Body of pancreas (tissue), 4 donors: ENCODE measurements around the gene NELFCD. TPM values are rescaled to one million over a fixed set of nuclear protein-coding genes. Genes with fewer than 3 reads are reported as not detected.
A peak's percentile ranks its signal among the peaks of the same experiment; 100 is the strongest.
"Not testable (repeated sequence)": the region's sequence is repeated elsewhere in the genome, so short reads cannot be mapped to it uniquely, and the experiment has no call there.

Experiments used
- ATAC-seq: fragments of 150-250 bp; one replicate; pipeline ENCODE4 v1.9.1; 2016
- DNase-seq, 4 donors: peaks; one replicate each; pipeline ENCODE4 v3.0.0-alpha.2; 2019
- H3K27ac ChIP-seq, 4 donors: fragments of 200-600 bp; sonication (generic); 1 replicate in 3 of 4; 2 replicates in 1 of 4; pipeline versions ENCODE4 v1.5.1 to v1.6.1; 2016 to 2019; ENCODE audit warnings: mild to moderate bottlenecking in 1 of 4, mixed read lengths in 1 of 4, moderate library complexity in 1 of 4
- H3K27me3 ChIP-seq, 2 donors: fragments of 200-600 bp; sonication (generic); one replicate each; pipeline ENCODE4 v1.6.0; 2016; ENCODE audit warnings: mild to moderate bottlenecking in 1 of 2
- H3K36me3 ChIP-seq, 2 donors: fragments of 200-600 bp; sonication (generic); replicated peaks in 1 of 2; 2 replicates each; pipeline ENCODE4 v1.5.1; 2016; ENCODE audit warnings: low read depth in 2 of 2; ENCODE audit not compliant: insufficient read depth in 1 of 2
- H3K4me1 ChIP-seq: fragments of 200-600 bp; sonication (generic); one replicate; pipeline ENCODE4 v1.6.0; 2016
- H3K4me3 ChIP-seq, 2 donors: fragments of 200-600 bp; sonication (generic); 1 replicate in 1 of 2; 2 replicates in 1 of 2; pipeline ENCODE4 v1.5.1; 2016 to 2019
- H3K9me3 ChIP-seq, 3 donors: fragments of 200-600 bp; sonication (generic); 1 replicate in 2 of 3; 2 replicates in 1 of 3; pipeline ENCODE4 v1.5.1; 2016
- POLR2A ChIP-seq, 3 donors: fragments of 450-650 bp; IDR thresholded peaks; one replicate each; pipeline ENCODE4 v1.6.1; 2016; ENCODE audit warnings: antibody characterized with exemption in 3 of 3, mild to moderate bottlenecking in 2 of 3
- WGBS, 2 donors: methylation state at CpG; one replicate each; pipeline ENCODE4 v1.1.5; 2017; 5-methylcytosine and 5-hydroxymethylcytosine counted together
- intact Hi-C: fragments of 100-400 bp; cut with DNase I; formaldehyde crosslinking; loops from one replicate; pipeline ENCODE4 v1.15.1; 2023
- total RNA-seq, 2 donors: library from RNA; depleted of rRNA; stranded (reverse); fragments of >200 nt; gene quantifications; one replicate each; pipeline ENCODE4 v1.1.0, GENCODE V29; 2016
- TF ChIP-seq, protein P1 (sequence below), 7 experiments: fragments of 450-650 bp in 4 of 7; fragments of 200-600 bp in 3 of 7; sonication (generic) in 3 of 7; IDR thresholded peaks; one replicate each; pipeline ENCODE4 v1.5.1; 2016 to 2019; ENCODE audit warnings: antibody characterized with exemption in 7 of 7

The NELFCD gene
- total RNA-seq, 2 donors from 2014 or later: 35.9 to 45.9 TPM

DNA sequence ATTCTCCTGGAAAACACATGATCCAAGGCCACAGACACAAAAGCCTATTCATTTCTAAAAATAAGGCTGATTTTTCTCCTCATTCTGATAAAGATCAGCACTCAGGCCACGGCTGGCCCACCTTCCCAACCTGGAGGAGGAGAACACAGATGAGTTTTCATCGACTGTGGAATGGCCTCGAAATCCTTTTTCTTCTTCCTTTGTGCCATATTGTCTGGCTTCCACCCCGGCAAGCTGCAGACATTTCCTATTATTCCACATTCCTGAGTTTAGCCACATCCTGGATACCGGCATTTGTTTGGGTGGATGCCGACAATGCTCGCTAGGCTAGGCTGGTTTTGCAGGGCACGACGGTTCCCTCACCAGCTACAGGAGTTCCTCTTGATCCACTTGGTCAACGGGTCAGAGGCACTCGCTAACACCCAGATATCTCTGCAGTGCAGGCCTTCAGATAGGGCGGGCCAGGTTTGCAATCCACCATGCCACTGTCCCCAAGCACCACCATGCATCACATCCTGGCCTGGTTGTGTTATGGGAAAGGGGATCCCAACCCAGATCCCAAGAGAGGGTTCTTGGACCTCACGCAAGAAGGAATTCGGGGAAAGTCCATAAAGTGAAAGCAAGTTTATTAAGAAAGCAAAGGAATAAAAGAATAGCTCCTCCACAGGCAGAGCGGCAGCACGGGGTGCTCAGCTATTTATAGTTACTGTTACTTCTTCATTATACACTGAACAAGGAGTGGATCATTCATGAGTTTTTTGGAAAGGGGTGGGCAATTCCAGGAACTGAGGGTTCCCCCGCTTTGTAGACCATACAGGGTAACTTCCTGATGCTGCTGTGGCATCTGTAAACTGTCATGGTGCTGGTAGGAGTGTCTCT lies 30.2 kb downstream of the NELFCD start:
- H3K4me3 ChIP-seq: no peak overlapping the region
- H3K4me1 ChIP-seq: peaks cover 20% of the 10 kb centered on the region
- TF ChIP-seq, protein P1, sequence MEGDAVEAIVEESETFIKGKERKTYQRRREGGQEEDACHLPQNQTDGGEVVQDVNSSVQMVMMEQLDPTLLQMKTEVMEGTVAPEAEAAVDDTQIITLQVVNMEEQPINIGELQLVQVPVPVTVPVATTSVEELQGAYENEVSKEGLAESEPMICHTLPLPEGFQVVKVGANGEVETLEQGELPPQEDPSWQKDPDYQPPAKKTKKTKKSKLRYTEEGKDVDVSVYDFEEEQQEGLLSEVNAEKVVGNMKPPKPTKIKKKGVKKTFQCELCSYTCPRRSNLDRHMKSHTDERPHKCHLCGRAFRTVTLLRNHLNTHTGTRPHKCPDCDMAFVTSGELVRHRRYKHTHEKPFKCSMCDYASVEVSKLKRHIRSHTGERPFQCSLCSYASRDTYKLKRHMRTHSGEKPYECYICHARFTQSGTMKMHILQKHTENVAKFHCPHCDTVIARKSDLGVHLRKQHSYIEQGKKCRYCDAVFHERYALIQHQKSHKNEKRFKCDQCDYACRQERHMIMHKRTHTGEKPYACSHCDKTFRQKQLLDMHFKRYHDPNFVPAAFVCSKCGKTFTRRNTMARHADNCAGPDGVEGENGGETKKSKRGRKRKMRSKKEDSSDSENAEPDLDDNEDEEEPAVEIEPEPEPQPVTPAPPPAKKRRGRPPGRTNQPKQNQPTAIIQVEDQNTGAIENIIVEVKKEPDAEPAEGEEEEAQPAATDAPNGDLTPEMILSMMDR (IDR thresholded peaks at IDR 0.05): no peak
- TF ChIP-seq POLR2A (IDR thresholded peaks at IDR 0.05): no peak
- intact Hi-C loops: no loop called here
- no peaks in the 10 kb centered on the region for H3K9me3 ChIP-seq
- DNase-seq (no peak), ATAC-seq (no peak)
- WGBS, 2 donors: 51 to 55% methylated on average over 13 to 17 of the region's 17 CpGs
- H3K27me3 ChIP-seq: no peaks in the 10 kb centered on the region
- H3K27ac ChIP-seq: peak overlapping the region in 2 of 4 donors; percentile 21 to 35
- no peaks in the 10 kb centered on the region for H3K36me3 ChIP-seq

DNA sequence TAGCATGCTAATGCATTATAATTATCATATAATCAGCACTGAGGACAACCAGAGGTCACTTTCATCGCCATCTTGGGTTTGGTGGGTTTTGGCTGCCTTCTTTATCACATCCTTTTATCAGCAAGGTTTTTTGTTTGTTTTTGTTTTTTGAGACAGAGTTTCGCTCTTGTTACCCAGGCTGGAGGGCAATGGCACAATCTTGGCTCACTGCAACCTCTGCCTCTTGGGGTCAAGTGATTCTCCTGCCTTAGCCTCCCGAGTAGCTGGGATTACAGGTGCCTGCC lies 30.8 kb downstream of the NELFCD start:
- H3K27me3 ChIP-seq, H3K36me3 ChIP-seq, H3K27ac ChIP-seq, intact Hi-C loops, H3K9me3 ChIP-seq, H3K4me3 ChIP-seq, ATAC-seq, DNase-seq: not testable (repeated sequence)
- WGBS, 2 donors: 90 to 95% methylated on average over 3 of the region's 3 CpGs
- H3K4me1 ChIP-seq: peaks cover 16% of the 10 kb centered on the region

DNA sequence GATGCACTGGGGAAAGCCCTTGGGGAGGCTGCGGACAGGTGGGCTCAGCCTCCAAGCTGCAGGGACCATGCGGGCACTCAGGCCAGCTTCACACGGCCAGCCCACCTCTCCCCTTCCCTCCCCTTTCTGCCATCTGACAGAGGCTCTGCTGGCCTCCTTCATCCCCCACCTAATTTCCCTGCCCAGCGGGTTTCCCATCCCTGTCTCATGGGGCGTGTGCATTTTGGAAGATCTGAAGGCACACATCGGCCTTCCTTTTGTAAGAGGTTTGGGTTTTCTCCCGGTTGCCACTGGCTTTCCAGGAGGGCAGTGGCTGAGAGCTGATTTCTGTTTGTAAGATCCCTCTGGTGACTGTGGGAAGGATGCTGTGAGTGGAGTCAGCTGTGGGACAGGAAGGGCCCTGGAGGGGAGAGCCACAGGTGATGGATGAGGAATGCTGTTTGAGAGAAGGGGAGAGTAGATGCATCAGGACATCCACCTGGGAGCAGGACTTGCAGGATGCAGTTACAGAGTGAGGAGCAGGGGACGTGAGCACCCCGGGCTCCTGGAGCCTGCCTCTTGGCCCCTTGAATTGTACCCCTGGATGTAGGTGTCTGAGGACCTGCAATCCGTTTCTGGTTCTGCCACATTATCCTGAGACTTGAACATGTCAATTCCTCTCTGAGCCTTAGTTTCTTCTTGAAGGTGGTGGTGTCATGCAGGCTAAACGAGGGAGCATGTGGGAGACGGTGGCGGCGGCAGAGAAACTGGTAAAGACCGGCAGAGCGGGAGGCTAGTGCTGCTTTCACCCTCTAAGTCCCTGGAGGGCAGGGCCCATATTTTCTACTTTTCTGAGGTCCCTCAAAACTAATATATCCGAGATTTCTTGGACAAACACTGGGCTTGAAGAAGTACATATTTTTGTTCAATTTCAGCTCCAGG lies 32.2 kb downstream of the NELFCD start:
- TF ChIP-seq POLR2A (IDR thresholded peaks at IDR 0.05): no peak
- Histone ChIP-seq H3K27me3 (no peaks in the 10 kb centered on the region), H3K36me3 (no peaks in the 10 kb centered on the region), H3K4me1 (peaks cover 11% of the 10 kb centered on the region), H3K4me3 (no peak overlapping the region), H3K27ac (no peak overlapping the region), H3K9me3 (no peaks in the 10 kb centered on the region)
- no peak for DNase-seq
- ATAC-seq: no peak
- intact Hi-C loops: no loop called here
- 80 to 83% methylated on average over 15 to 17 of the region's 17 CpGs for WGBS, 2 donors

DNA sequence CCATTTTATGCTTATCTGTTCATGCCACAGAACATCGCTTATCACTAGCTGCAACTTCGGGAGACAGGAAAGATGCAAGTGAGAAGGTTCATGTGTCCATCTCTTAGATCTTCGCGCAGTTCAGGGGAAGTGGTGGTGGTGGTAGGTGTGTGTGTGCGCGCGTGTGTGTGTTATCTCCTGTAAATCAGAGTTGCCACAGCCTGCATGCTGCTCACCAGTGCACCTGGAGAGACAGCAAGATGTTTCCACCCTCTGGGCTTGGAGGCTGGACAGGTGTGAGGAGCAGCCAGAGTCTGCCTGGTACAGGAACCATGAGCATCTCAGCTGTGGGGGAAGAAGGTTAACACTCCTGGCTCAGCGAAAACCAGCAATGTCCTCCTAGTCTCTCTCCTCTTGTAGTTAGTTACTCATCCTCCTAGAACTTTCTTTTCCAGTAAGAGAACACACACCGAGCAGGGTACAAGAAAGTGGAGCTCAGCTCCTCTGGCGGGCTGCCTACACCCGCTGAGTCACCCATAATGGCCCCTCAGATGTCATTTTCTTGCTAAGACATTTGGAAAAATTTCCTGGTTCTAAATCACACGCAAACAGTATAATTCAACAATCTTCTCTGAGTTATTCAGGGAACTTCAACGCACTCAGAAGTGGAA lies 33.0 kb downstream of the NELFCD start:
- intact Hi-C loops: no loop called here
- peaks cover 11% of the 10 kb centered on the region for H3K4me1 ChIP-seq
- no peak overlapping the region for H3K27ac ChIP-seq
- no peaks in the 10 kb centered on the region for H3K9me3 ChIP-seq
- TF ChIP-seq POLR2A (IDR thresholded peaks at IDR 0.05): no peak
- TF ChIP-seq, protein P1 (IDR thresholded peaks at IDR 0.05): no peak
- 68 to 71% methylated on average over 13 of the region's 13 CpGs for WGBS, 2 donors
- DNase-seq (no peak), ATAC-seq (no peak)
- no peaks in the 10 kb centered on the region for H3K27me3 ChIP-seq
- no peak overlapping the region for H3K4me3 ChIP-seq
- H3K36me3 ChIP-seq: no peaks in the 10 kb centered on the region

DNA sequence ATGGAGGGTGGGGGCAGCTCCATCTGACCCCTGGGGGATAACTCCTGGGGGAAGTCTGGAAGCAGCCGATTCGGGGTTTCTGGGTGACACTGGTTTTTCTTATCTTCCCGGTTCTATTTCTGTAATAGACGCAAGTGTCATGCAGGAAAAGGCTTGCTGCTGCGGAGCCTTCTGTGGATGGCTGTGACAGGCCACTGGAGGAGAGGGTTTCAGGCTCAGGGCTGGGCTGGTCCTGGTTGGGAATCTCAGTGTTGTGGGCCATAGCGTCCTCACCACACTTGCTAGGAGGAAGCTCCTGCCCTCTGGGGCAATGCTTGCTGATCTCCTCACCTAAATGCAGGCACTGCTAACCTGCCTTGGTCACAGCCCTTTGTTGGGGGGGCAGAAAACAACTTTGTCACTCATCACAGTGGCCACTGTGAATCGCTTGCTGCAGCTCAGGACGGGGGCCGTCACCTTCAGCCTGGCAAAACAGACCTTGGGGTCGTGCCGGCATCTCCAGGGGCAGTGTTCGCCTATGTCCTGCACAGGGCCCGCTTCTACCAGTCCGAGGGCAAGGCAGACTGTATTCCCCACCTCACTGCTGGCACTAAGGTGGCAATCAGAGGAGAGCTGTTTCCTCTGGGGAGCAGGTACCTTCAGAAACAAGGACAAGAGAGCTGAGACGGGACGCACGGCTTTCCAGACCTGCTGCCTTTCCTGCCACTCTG lies 33.8 kb downstream of the NELFCD start:
- Histone ChIP-seq H3K27ac (no peak overlapping the region), H3K36me3 (no peaks in the 10 kb centered on the region), H3K27me3 (no peaks in the 10 kb centered on the region), H3K9me3 (no peaks in the 10 kb centered on the region), H3K4me3 (no peak overlapping the region), H3K4me1 (peaks cover 11% of the 10 kb centered on the region)
- WGBS, 2 donors: 70 to 82% methylated on average over 8 to 17 of the region's 17 CpGs
- no peak for TF ChIP-seq POLR2A (IDR thresholded peaks at IDR 0.05)
- TF ChIP-seq, protein P1 (IDR thresholded peaks at IDR 0.05): no peak
- no peak for DNase-seq
- intact Hi-C loops: no loop called here
- no peak for ATAC-seq
